Measurements from ENCODE around the gene EXOC3.

The EXOC3 gene

DNA sequence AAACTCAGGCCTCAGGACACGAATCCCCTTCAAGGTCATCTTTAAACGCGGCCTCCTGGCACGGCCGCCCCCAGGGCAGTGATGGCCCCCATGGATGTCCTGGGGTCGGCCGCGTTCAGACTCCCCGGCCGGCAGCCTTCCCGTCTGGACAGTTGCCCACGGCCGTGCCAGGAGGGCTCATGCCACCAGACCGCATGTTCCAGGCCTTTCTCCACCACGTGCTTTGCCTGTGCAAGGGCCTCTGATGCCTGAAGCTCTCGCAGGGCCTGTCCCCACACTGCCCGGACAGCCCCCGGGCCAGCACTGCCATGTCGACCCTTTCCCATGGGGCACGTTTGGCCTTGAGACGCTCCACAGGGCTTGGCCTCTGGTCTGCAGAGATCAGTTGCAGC lies 46.7 kb downstream of the EXOC3 start:
- DNase-seq: no peak

DNA sequence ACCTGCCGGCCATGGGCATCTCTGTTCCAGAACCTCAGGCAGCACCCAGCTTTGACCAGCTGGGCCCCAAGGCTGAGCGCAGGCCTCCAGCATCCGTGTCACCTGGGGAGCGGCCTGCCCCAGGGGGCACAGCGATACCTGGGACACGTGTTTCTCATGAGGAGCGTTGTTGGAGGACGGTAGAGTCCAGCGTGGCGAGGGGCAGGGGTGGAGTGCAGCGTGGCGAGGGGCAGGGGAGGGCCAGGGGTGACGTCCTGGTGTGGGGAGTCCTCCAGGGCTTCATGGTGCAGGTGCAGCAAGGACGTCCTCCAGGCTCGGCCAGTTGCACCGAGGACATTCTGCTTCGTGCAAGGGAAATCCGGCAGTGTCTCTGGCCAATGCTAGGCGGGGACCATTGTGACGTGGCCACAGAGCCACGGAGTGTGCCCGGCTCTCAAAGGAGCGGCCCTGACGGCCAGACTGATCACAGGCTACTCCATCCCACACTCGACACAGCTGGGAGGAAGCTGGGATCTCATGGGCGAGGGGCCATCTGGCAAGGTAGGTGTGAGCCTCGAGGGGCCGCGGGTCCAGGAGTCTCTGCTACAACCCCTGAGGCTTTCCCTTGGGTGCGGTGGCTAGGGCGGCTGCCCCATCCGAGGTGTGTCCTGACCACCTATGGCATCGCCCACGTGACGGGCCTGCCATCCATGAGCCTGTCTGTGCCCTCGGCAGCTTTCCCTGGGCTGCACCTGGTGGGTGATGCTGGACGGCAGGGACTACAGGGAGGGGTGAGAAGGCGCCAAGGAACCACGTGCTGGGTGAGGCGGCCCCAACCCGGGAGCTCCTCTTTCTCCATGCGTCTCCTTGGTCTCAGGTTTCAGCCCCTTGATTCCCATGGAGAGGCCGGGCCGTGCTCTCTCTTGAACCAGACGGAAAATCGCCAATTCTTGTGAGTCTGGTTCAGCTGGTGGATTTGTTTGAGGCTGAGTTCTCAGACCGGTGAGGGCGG lies 47.4 kb downstream of the EXOC3 start:
- DNase-seq: no peak

DNA sequence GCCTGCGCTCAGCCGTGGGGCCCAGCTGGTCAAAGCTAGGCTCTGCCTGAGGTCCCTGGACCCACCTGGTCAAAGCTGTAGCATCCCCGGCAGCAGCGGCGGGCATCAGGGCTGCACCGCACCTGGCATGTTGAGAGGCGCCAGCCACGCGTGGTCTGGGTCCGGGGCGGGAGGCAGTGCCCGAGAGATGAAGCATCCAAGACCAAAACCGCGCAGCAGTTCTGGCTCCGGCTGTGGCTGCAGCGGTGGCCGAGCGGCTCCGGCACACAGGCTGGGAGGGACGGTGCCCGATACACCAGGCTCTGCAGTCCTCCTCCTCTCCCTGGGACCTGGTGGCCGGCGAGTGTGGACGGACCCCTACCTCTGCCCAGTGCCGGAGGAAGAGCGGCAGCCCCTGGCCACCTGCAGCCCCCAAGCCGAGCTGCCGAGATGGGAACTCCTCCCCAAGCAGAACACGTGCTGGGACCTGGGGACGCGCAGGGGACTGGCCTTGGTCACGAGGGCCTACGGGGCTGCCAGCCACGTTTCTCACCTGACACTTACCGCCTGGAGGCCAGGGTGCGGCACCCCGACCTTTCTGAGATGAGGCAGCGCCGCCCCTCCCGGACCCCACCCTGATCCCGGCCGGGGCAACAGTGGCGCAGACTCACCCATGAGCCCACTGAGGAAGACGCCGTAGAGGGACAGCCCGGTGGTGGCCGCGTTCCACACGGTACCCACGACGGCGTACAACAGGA lies 48.3 kb downstream of the EXOC3 start:
- DNase-seq: no peak

DNA sequence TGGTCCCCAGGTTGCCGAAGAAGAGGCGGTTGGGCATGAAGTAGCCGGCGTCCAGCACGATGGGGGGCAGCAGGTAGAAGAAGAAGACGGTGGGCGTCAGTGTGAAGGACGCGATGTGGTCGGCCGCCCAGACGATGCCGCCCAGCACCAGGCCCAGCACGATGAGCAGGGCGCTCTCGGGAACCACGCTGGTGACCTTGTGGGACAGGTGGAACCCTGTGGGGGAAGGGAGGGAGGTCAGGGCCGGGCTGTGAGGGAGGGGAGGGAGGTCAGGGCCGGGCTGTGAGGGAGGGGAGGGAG lies 48.8 kb downstream of the EXOC3 start:
- DNase-seq: no peak

DNA sequence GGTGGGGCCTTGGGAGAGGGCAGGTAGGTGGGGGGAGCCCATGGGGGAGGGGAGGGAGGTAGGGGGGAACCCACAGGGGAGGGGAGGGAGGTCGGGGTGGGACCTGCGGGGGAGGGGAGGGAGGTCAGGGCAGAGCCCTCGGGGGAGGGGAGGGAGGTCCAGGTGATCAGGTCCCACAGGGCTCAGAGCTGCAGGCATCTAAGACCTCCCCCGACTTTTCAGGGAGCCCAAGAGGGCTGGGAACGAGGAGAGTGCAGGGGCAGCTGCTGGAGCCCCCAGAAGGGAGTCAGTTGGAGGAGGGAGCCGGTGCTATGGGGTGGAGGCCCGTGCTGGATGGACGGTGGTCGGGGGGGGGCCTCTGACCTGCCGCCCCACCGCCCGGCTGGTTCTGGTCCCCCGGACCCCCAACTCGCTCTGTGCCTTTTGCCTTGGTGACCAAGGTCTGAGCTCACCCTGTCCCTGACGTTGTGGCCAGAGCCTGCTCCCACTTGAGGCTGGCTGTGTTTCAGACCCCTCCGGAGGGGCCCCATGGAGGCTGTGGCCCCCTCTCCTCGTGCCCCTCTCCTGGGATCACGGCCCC lies 49.4 kb downstream of the EXOC3 start:
- no peak for DNase-seq

DNA sequence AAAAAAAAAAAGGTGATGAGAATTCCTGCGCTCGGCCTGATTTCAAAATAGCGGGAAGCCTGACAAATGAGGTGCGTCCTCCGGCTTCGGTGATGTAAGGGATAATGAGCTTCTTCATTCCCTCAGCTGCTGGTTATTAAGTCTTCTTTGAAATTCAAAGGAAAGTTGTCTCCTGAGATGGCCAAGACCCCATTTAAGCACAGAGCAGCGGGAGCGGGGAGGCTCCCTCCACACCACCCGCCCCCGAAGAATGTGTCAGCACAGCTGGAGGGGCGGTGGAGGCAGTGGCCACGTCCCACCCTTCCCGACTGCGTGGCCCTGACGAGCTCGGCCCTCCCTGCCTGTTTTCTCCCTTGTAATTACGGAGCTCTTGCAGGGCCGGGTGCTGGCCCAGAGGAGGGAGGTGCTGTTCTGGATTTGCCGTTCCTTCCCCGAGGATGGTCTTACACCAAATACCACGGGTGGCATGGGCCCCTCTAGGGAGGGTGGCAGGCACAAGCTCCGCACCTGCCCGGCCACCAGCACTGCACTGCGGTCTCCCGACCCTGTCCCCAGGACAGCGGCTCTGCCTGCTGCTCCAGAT lies 50.2 kb downstream of the EXOC3 start:
- peak; percentile 68 for DNase-seq

DNA sequence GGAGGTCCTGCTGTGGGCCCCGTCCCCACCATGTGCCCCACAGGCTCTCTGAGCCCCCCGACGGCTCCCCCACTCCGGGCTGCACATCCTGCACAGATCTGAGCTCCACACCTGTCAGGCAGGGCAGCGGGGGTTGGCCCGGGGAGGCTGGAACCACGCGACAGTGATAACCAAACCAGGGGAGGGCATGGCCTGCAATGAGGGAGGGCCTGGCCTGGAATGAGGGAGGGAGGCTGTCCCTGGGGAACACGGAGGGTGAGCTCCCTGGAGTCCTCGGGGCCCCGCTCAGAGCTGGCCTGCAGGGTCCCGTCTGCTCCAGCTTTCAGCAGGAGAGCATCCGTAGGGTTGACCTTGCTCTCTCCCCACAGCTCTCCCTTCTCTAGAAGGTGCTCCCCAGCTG lies 50.8 kb downstream of the EXOC3 start:
- no peak for DNase-seq

DNA sequence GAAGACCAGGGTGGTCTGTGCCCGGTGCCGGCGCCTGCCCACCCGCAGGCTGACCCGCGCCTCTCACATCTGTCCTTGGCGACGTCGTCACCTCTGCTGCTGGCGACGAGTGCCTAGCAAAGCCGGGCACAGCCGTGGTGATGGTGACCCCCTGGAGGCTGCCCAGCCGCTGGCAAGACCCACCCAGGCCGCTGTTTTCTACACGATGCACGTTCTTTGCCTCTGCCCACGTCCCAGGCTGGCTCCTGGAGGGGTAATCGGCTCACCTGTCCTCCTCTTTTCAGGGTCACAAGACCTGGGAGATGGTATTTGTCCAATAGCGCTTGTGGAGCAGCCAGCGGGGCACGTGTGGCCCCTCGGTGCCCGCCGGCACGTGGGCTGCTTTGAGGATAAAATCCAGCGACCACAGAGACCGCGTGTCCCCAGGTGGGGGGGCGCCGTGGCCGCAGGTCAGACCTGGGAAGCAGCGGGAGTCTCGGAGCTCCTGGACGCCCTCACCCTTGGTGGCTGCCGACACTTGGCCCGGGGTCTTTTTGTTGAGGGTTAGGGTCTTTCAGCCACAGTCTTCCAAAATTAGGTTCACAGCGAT lies 51.8 kb downstream of the EXOC3 start:
- no peak for DNase-seq

DNA sequence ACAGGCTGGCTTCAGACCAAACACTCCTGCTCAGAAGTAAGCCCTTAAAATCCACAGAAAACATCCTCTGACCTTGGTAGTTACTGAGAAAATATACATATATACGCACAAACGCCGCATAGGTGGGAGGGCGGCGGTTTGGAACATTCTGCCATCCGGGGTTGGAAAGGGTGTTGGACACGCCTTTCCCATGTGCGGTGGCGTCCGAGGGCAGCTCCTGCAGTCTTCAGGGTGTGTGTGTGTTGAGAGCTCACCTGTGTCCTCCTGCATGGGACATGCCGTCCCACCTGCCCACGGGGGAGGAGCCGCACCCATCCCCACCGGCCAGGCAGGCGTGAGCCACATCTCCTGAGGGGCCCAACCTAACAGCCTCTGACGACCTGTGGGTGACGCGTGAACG lies 53.1 kb downstream of the EXOC3 start:
- DNase-seq: no peak

DNA sequence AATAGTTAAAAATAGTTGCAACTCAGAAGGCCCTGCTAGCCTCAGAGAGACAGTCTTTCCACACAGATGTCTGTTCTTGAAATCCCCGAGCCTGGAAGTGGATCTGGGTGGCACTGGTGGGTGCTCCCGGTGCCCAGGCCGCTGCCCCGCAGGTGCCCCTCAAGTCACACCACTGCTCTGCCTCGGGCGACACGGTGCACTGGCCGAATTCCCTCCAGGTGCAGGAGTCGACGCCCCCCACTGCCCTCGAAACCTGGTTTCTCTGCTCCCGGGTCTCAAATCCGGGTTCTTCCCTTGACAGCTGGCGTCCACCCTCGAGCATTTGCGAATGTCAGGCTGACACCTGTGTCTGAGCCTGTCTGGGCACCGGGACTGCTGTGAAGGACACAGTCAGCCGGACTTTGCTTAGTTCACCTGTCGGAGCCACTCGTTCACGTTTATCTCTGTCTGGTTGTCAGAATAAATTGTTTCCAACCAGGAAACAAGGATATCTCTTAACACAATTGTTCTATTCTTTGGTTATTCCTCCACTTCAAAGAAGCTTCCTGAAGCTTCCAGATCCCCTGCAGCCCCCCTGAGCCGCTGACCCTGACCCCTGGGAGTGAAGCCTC lies 54.2 kb downstream of the EXOC3 start:
- DNase-seq: no peak

DNA sequence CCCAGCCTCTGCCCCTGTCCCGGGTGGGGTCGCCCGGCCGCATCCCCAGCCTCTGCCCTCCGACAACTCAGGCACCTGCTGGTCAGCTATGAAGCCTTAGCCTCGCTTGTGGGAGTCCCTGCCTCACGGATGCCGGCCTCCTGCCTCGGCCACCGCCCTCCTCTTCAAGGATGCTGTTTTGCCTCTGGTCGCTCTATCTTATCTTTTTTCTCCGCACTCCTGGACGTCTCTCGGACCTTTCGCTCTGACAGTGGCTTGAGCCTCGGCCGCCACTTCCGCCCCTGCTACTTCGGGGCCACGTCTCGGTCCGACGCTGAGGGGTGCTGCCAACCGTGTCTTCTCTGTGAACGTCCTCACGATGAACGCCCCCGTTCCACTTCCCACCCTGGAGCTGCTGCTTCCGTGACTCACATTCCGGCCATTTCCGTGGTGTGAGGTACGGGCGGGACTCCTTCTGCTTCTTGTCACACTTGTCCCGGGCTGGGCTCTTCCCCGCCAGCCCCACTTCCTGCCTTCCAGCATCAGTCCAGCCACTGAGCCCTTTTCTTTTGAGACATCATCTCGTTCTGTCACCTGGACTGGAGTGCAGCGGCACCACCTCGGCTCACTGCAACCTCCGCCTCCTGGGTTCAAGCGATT lies 55.0 kb downstream of the EXOC3 start:
- DNase-seq: no peak

DNA sequence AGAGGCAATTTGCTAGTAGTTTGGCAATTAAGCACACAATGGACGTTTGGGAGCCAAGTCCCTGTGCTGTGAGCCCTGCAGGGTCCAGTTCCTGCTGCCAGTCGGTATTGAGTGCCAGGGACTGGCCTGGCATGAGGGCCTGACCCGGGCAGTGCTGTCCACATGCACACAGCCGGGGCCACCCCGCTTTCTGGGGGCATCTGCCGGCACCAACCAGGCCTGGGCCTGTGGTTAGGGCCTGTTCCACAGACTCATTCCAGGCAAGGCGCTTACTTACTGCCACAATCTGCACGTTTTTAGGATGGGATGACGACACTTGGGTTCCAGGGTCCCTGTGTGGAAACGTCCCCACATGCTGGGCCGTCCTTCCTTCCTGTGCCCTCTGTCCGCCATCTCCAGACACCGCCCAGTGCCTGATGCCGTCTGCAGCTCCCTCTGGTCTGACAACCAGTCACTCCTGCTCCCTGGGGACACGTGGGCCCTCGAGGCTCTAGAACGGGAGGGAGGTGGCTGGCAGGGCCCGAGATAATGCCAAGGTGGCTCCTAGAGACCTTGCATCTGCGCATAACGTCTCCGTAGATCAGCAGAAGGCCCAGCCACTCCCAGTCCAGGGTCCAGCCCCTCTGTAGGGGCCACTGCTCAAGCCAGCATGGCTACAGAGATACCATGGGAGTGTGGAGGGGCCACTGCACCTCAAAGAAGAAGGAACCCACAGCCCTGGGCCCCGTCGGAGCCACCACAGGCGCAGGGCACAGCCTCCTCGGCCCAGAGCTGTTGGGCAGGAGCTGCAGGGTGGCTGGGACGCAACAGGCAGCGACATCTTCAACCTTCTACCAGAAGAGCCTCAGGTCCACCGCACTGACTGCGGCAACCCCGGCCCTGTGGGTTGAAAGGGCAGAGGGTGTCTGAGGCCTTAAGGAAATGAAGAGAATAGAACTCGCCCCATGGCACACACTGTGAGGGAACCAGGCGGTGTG lies 56.5 kb downstream of the EXOC3 start:
- DNase-seq: no peak

DNA sequence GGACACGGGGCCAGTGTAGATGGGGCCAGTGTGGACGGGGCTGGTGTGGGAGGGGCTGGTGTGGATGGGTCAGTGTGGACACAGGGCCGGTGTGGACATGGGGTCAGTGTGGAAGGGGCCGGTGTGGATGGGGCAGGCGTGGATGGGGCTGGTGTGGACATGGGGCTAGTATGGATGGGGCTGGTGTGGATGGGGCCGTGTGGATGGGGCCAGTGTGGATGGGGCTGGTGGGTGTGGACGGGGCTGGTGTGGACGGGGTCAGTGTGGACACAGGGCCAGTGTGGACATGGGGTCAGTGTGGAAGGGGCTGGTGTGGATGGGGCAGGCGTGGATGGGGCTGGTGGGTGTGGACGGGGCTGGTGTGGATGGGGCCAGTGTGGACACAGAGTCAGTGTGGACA lies 57.5 kb downstream of the EXOC3 start:
- DNase-seq: no peak

DNA sequence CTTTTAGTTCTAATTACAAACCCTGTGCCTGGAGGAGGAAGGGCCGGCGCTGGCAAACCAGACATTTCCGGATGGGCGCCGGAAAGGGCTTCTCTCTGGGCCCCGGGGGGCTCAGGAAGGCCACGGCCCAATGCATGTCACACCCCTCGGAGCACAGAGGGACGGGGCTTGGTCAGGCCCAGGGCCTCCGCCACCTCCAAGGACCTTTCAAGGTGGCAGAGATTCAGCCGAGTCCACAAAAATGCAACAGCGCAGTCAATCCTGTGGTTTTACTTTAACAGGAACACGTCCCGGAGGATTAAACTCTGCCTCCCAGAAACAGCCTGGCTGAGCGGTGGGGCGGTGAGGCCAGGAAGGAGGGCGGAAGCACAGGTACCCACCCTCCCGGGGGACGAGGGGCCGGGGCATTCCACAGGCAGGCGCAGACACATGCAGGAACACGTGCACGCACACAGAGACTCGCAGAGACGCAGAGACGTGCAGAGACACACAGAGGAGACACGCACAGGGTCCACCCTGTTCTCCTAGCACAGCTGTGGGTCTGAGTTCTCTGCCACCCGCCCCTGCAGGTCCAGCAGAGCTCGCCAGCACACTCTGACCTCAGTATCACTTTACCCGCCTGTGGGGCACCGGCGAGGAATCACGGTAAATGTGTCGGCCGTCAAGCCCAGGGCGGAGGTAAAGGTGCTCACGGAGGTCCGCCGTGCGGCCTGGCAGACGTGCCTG lies 58.3 kb downstream of the EXOC3 start:
- DNase-seq: no peak

DNA sequence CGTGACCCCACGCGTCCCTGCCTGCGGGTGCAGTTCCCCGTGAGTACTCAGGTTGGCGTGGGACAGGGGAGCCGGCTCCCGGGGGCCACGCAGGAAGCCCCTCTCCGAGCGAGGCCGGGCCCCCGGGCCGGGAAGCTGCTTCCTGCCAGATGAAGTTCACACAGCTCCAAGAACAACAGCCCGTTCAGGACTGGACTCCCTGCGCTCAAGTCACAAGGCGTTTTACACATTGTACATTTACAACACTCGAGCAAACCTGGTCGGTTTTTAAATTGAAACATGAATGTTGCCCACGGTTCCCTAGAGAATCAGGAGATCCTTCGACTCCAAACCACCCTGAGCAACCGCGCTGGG lies 58.8 kb downstream of the EXOC3 start:
- no peak for DNase-seq

DNA sequence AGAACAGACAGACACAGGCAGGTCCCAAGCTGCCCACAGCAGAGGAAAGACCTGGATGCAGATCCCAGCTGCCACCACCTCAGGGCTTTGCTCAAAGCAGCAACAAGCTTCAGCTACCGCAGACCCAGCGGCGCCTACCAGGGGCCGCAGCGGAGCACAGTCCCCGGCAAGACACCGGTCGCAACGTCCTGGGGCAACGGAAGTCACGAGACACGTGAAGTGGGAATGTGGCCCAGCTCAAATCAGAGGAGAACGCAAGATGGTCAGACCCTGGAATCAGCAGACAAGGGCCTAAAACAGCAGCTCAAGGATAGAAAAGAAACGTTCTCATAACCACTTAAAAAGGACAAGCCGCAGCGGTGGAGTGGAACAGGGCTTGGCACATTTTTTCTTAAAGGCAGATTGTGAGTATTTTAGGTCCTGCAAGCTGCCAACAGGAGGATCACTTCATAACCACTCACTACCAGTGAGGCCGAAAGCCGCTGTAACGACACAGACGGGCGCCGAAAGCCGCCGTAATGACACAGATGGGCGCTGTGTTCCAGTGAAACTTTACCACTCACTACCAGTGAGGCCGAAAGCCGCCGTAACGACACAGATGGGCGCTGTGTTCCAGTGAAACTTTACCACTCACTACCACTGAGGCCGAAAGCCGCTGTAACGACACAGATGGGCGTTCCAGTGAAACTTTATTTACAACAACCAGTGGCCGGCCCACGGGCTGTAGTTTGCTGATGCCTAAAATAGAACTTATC lies 59.5 kb downstream of the EXOC3 start:
- DNase-seq: no peak

DNA sequence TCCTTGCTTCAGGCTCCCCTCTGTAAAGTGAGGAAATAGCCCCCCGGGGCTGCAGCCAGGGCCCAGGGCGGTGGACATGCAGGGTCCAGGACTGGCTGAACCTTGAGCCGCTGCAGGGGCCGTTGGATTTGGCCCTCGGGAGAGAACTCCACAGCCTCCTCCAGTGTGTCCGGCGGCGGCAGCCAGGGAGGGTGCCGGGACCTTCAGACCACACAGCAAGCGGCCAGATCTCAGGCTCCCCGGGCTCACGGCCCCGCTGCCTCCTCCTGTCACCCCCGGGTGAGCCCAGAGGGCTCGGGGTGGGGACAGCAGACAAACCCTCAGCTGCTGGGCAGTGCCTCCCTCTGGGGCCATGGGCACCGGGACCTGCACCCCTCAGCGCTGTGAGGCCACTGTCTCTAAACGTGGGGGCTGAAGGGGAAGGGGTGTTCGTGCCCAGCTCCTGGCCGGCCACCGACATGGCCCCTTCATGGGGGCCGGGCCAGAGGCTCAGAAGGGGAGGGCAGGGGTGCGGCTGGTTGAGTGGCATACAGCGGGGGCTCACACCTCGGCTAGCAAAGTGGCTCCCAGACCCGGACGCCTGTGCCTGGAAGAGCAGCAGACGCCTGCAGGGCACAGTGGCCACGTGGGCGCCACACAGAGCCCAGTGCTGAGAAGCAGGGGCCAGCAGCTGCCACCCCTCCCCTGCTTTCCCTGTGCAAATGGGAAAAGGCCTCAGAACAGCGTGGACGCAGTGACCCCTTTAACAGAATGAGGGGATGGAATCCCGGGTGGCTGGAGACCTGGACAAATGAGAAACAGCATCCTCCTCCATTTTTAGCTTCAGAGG lies 61.6 kb downstream of the EXOC3 start:
- DNase-seq: no peak

DNA sequence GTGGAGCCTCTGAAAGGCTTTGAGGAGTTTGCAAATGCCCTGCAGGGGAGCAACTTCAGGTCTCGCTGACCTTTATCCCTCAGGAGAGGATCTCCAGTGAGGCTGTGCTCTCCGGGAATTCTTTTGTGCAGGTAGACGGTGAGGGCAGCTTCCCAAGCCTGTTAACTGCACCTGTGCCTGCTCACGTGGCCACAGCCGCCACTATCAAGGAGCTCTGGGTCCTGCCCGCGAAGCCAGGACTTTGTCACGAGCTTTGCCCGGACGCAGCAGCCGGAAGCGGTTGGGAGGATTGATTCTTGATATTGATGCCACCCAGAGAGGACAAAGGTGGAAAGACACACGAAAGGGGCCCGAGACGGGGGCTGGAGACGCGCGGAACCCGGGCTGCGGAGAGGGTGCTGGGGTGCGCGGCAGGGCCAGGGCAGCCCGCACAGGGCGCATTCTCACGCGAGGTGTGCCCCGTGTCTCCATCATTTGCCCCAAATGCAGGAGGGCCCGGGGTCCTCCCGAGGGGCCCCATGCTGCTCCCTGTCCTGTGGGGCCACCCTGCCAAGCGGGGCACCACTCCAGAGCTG lies 63.1 kb downstream of the EXOC3 start:
- no peak for DNase-seq

Data from left hindlimb (tissue), 1 donor.